Breast epithelium (tissue), 4 donors: ENCODE results near the gene MGAT5. TPM values are rescaled to one million over a fixed set of nuclear protein-coding genes. Genes with fewer than 3 reads are reported as not detected.

Experiments used
- DNase-seq, 2 donors: peaks; one replicate each; pipeline ENCODE4 v3.0.0-alpha.2; 2019; ENCODE audit warnings: low spot score in 2 of 2
- H3K27ac ChIP-seq, 2 donors: fragments of 200-600 bp; sonication (generic) in 1 of 2; one replicate each; pipeline ENCODE4 v1.5.1; 2016 to 2019; ENCODE audit warnings: mild to moderate bottlenecking in 1 of 2
- H3K27me3 ChIP-seq, 2 donors: fragments of 200-600 bp; sonication (generic) in 1 of 2; one replicate each; pipeline versions ENCODE4 v1.5.1 to v1.6.0; 2017 to 2019; ENCODE audit warnings: control low read depth in 1 of 2, mild to moderate bottlenecking in 1 of 2
- H3K36me3 ChIP-seq: fragments of 200-600 bp; one replicate; pipeline ENCODE4 v1.5.1; 2019
- H3K4me1 ChIP-seq, 2 donors: fragments of 200-600 bp; sonication (generic); one replicate each; pipeline ENCODE4 v1.5.1; 2016 to 2019; ENCODE audit warnings: control low read depth in 1 of 2
- H3K4me3 ChIP-seq, 3 donors: fragments of 200-600 bp; sonication (generic); 1 replicate in 2 of 3; 2 replicates in 1 of 3; pipeline ENCODE4 v1.5.1; 2016 to 2019; ENCODE audit warnings: mild to moderate bottlenecking in 3 of 3, moderate library complexity in 2 of 3
- H3K9me3 ChIP-seq, 2 donors: fragments of 200-600 bp; sonication (generic) in 1 of 2; one replicate each; pipeline ENCODE4 v1.5.1; 2016 to 2019; ENCODE audit warnings: control low read depth in 1 of 2
- CTCF ChIP-seq, 3 donors: fragments of 450-650 bp; IDR thresholded peaks; one replicate each; pipeline ENCODE4 v1.5.1; 2016 to 2017; ENCODE audit warnings: antibody characterized with exemption in 3 of 3, mild to moderate bottlenecking in 3 of 3, moderate library complexity in 3 of 3
- POLR2A ChIP-seq: fragments of 450-650 bp; IDR thresholded peaks from one replicate; pipeline ENCODE4 v1.6.1; 2016; ENCODE audit warnings: antibody characterized with exemption, mild to moderate bottlenecking, moderate library complexity
- POLR2AphosphoS5 ChIP-seq, 3 donors: sonication (generic); formaldehyde crosslinking; IDR thresholded peaks; one replicate each; pipeline ENCODE4 v1.6.1; 2017; ENCODE audit warnings: antibody characterized with exemption in 3 of 3
- intact Hi-C: fragments of 100-400 bp; cut with DNase I; formaldehyde crosslinking; loops from one replicate; pipeline ENCODE4 v1.15.1; 2023; ENCODE audit warnings: low total_unique reads
- total RNA-seq, 3 donors: library from RNA; depleted of rRNA; stranded (reverse); fragments of >200 nt; gene quantifications; one replicate each; pipeline ENCODE4 v1.1.0, GENCODE V29; 2016

Gene MGAT5
- total RNA-seq, 3 donors from 2014 or later, result 30.5 to 42.6 (median 34.4) TPM

- DNase-seq, result peak in 1 of 2 donors; percentile 49
- peak overlapping the region; percentile 23 to 65 for H3K27ac ChIP-seq
- no peaks in the 10 kb centered on the region for H3K9me3 ChIP-seq
- H3K36me3 ChIP-seq, result no peaks in the 10 kb centered on the region
- TF ChIP-seq POLR2A (no peak), POLR2AphosphoS5 (IDR thresholded peaks at IDR 0.05) (no peak), CTCF (IDR thresholded peaks at IDR 0.05) (no peak)
- no peaks in the 10 kb centered on the region for H3K27me3 ChIP-seq
- no peak overlapping the region for H3K4me3 ChIP-seq
- no peaks in the 10 kb centered on the region for H3K4me1 ChIP-seq
- intact Hi-C loops, result no loop called here
Measured at GRCh38 chr2:134320930-134321329, 67.1 kb downstream of the MGAT5 start.

- DNase-seq, result no peak
- H3K27ac ChIP-seq, result no peak overlapping the region
- H3K4me3 ChIP-seq, result no peak overlapping the region
- intact Hi-C loops, result no loop called here
- H3K36me3 ChIP-seq, result no peaks in the 10 kb centered on the region
- H3K4me1 ChIP-seq, result no peaks in the 10 kb centered on the region
- H3K27me3 ChIP-seq, result no peaks in the 10 kb centered on the region
- no peaks in the 10 kb centered on the region for H3K9me3 ChIP-seq
- TF ChIP-seq POLR2A, result no peak
- TF ChIP-seq POLR2AphosphoS5 (IDR thresholded peaks at IDR 0.05), result no peak
- TF ChIP-seq CTCF (IDR thresholded peaks at IDR 0.05), result no peak
Measured at GRCh38 chr2:134323777-134324176, 69.9 kb downstream of the MGAT5 start.

- Histone ChIP-seq H3K4me1 (no peaks in the 10 kb centered on the region), H3K4me3 (no peak overlapping the region), H3K36me3 (no peaks in the 10 kb centered on the region), H3K9me3 (no peaks in the 10 kb centered on the region), H3K27me3 (no peaks in the 10 kb centered on the region), H3K27ac (peak overlapping the region in 1 of 2 donors; percentile 34)
- TF ChIP-seq POLR2A, result no peak
- intact Hi-C loops, result no loop called here
- no peak for DNase-seq
Measured at GRCh38 chr2:134324430-134324829, 70.6 kb downstream of the MGAT5 start.

GRCh38 chr2:134324947-134325346, 71.1 kb downstream of the MGAT5 start:
- Histone ChIP-seq H3K27me3 (no peaks in the 10 kb centered on the region), H3K36me3 (no peaks in the 10 kb centered on the region), H3K4me1 (no peaks in the 10 kb centered on the region), H3K27ac (no peak overlapping the region), H3K4me3 (no peak overlapping the region), H3K9me3 (no peaks in the 10 kb centered on the region)
- no peak for TF ChIP-seq CTCF (IDR thresholded peaks at IDR 0.05)
- TF ChIP-seq POLR2A, result no peak
- TF ChIP-seq POLR2AphosphoS5 (IDR thresholded peaks at IDR 0.05), result no peak
- DNase-seq, result no peak
- intact Hi-C loops, result no loop called here

GRCh38 chr2:134325696-134326095, 71.8 kb downstream of the MGAT5 start:
- Histone ChIP-seq H3K4me1 (no peaks in the 10 kb centered on the region), H3K27ac (no peak overlapping the region), H3K36me3 (no peaks in the 10 kb centered on the region), H3K27me3 (no peaks in the 10 kb centered on the region), H3K4me3 (no peak overlapping the region), H3K9me3 (no peaks in the 10 kb centered on the region)
- intact Hi-C loops, result no loop called here
- no peak for TF ChIP-seq POLR2A
- TF ChIP-seq CTCF (IDR thresholded peaks at IDR 0.05), result no peak
- no peak for TF ChIP-seq POLR2AphosphoS5 (IDR thresholded peaks at IDR 0.05)
- no peak for DNase-seq

GRCh38 chr2:134327367-134327766, 73.5 kb downstream of the MGAT5 start:
- no peaks in the 10 kb centered on the region for H3K36me3 ChIP-seq
- no peak for TF ChIP-seq POLR2A

More at GRCh38 chr2:134327367-134327766, 73.5 kb downstream of the MGAT5 start:
- DNase-seq, result no peak
- Histone ChIP-seq H3K27me3 (no peaks in the 10 kb centered on the region), H3K4me1 (no peaks in the 10 kb centered on the region), H3K27ac (no peak overlapping the region), H3K4me3 (no peak overlapping the region), H3K9me3 (no peaks in the 10 kb centered on the region)
- intact Hi-C loops, result no loop called here
